HEK293 (cell line): ENCODE data around the gene FNIP1.
A peak's percentile ranks its signal among the peaks of the same experiment; 100 is the strongest.

Experiments
- CTCF ChIA-PET: fragments of 350-600 bp; formaldehyde crosslinking; extraction: SDS; loops from one replicate; lab custom pipeline; 2021; ENCODE audit warnings: antibody characterized with exemption; lab: Yijun Ruan, JAX
- POLR2A ChIA-PET: fragments of 300-600 bp; formaldehyde crosslinking; extraction: SDS; loops from one replicate; lab custom pipeline; 2020; ENCODE audit warnings: antibody characterized with exemption, inconsistent platforms; lab: Yijun Ruan, JAX
- H3K27ac ChIP-seq: fragments of 200-500 bp; sonication (Bioruptor generic); 2 replicates; pipeline ENCODE4 v1.5.1; 2014; ENCODE audit warnings: low read depth, low read length, control low read depth, inconsistent platforms; ENCODE audit errors: extremely low read depth
- H3K36me3 ChIP-seq, 2 experiments: fragments of 200-500 bp in 1 of 2; sonication (Bioruptor generic) in 1 of 2; 1 replicate in 1 of 2; 2 replicates in 1 of 2; pipeline ENCODE4 v1.5.1; 2014 to 2017; ENCODE audit warnings: inconsistent platforms in 2 of 2, low read length in 2 of 2; ENCODE audit not compliant: control insufficient read depth in 2 of 2, insufficient read depth in 1 of 2
- H3K4me1 ChIP-seq: fragments of 200-500 bp; sonication (Bioruptor generic); 2 replicates; pipeline ENCODE4 v1.5.1; 2014; ENCODE audit warnings: mild to moderate bottlenecking, low read length, inconsistent platforms; ENCODE audit not compliant: control insufficient read depth, insufficient read depth
- H3K4me3 ChIP-seq: 2 replicates; pipeline ENCODE4 v1.5.1; 2011; ENCODE audit warnings: low read depth, mild to moderate bottlenecking, control low read depth, low read length, moderate library complexity
- H3K9me3 ChIP-seq: fragments of 200-500 bp; sonication (Bioruptor generic); 2 replicates; pipeline ENCODE4 v1.5.1; 2014; ENCODE audit warnings: low read depth, low read length, inconsistent platforms; ENCODE audit not compliant: control insufficient read depth, insufficient read depth
- ELK4 ChIP-seq: IDR thresholded peaks from 2 replicates; pipeline ENCODE4 v1.6.1; 2011; ENCODE audit warnings: mild to moderate bottlenecking, low read depth, low read length, borderline replicate concordance
- GLI4 ChIP-seq: fragments of 450-650 bp; formaldehyde crosslinking; IDR thresholded peaks from 2 replicates; pipeline ENCODE4 v1.5.1; 2016; ENCODE audit warnings: missing biosample characterization, missing genetic modification characterization
- HOXC10 ChIP-seq: sonication (generic); formaldehyde crosslinking; IDR thresholded peaks from 2 replicates; pipeline ENCODE4 v1.8.1; 2023; ENCODE audit warnings: mild to moderate bottlenecking, missing genetic modification reagents
- KLF8 ChIP-seq: fragments of 450-650 bp; formaldehyde crosslinking; IDR thresholded peaks from 2 replicates; pipeline ENCODE4 v1.5.1; 2016; ENCODE audit warnings: missing biosample characterization, missing genetic modification characterization
- KLF9 ChIP-seq: fragments of 450-650 bp; formaldehyde crosslinking; IDR thresholded peaks from 2 replicates; pipeline ENCODE4 v1.5.1; 2016; ENCODE audit warnings: missing biosample characterization, missing genetic modification characterization, low read depth
- SP7 ChIP-seq: fragments of 450-650 bp; formaldehyde crosslinking; IDR thresholded peaks from 2 replicates; pipeline ENCODE4 v1.5.1; 2016; ENCODE audit warnings: missing biosample characterization, missing genetic modification characterization
- ZBTB6 ChIP-seq: fragments of 450-650 bp; formaldehyde crosslinking; IDR thresholded peaks from 2 replicates; pipeline ENCODE4 v1.5.1; 2017; ENCODE audit warnings: missing biosample characterization, missing genetic modification characterization
- ZFP69B ChIP-seq: fragments of 450-650 bp; formaldehyde crosslinking; IDR thresholded peaks from 2 replicates; pipeline ENCODE4 v1.5.1; 2016; ENCODE audit warnings: missing biosample characterization, missing genetic modification characterization
- ZNF114 ChIP-seq: fragments of 450-650 bp; formaldehyde crosslinking; IDR thresholded peaks from 2 replicates; pipeline ENCODE4 v1.5.0; 2017; ENCODE audit warnings: missing biosample characterization, missing genetic modification characterization
- ZNF341 ChIP-seq: fragments of 450-650 bp; formaldehyde crosslinking; IDR thresholded peaks from 2 replicates; pipeline ENCODE4; 2016; ENCODE audit warnings: low read depth, missing biosample characterization, missing genetic modification characterization
- ZNF354C ChIP-seq: fragments of 450-650 bp; formaldehyde crosslinking; IDR thresholded peaks from 2 replicates; pipeline ENCODE4 v1.5.1; 2016; ENCODE audit warnings: missing biosample characterization, missing genetic modification characterization, low read depth, borderline replicate concordance
- ZNF394 ChIP-seq: fragments of 450-650 bp; formaldehyde crosslinking; IDR thresholded peaks from 2 replicates; pipeline ENCODE4 v1.5.1; 2016; ENCODE audit warnings: missing biosample characterization, missing genetic modification characterization, mild to moderate bottlenecking, moderate library complexity, borderline replicate concordance
- ZNF404 ChIP-seq: fragments of 450-650 bp; formaldehyde crosslinking; IDR thresholded peaks from 2 replicates; pipeline ENCODE4 v1.5.1; 2017; ENCODE audit warnings: missing biosample characterization, missing genetic modification characterization
- ZNF449 ChIP-seq: fragments of 450-650 bp; formaldehyde crosslinking; IDR thresholded peaks from 2 replicates; pipeline ENCODE4 v1.5.1; 2017; ENCODE audit warnings: missing biosample characterization, mild to moderate bottlenecking, missing genetic modification characterization, moderate library complexity
- ZNF596 ChIP-seq: fragments of 450-650 bp; IDR thresholded peaks from 2 replicates; pipeline ENCODE4 v1.5.0; 2018; ENCODE audit warnings: missing biosample characterization, mild to moderate bottlenecking, missing genetic modification characterization, moderate library complexity
- ZNF639 ChIP-seq: fragments of 450-650 bp; formaldehyde crosslinking; IDR thresholded peaks from 2 replicates; pipeline ENCODE4 v1.5.1; 2016; ENCODE audit warnings: missing biosample characterization, missing genetic modification characterization
- ZNF660 ChIP-seq: fragments of 450-650 bp; IDR thresholded peaks from 2 replicates; pipeline ENCODE4 v1.5.1; 2018; ENCODE audit warnings: missing biosample characterization, mild to moderate bottlenecking, missing genetic modification characterization
- ZNF670 ChIP-seq: fragments of 450-650 bp; formaldehyde crosslinking; IDR thresholded peaks from 2 replicates; pipeline ENCODE4 v1.5.1; 2016; ENCODE audit warnings: missing biosample characterization, missing genetic modification characterization, low read depth
- ZNF692 ChIP-seq: fragments of 450-650 bp; formaldehyde crosslinking; IDR thresholded peaks from 2 replicates; pipeline ENCODE4 v1.5.1; 2016; ENCODE audit warnings: missing biosample characterization, missing genetic modification characterization
- ZNF791 ChIP-seq: fragments of 450-650 bp; formaldehyde crosslinking; IDR thresholded peaks from 2 replicates; pipeline ENCODE4 v1.5.1; 2016; ENCODE audit warnings: missing biosample characterization, missing genetic modification characterization
- ZSCAN16 ChIP-seq: fragments of 450-650 bp; formaldehyde crosslinking; IDR thresholded peaks from 2 replicates; pipeline ENCODE4 v1.5.1; 2016; ENCODE audit warnings: missing biosample characterization, missing genetic modification characterization
- ZXDB ChIP-seq: fragments of 450-650 bp; formaldehyde crosslinking; IDR thresholded peaks from 2 replicates; pipeline ENCODE4 v1.5.1; 2016; ENCODE audit warnings: missing biosample characterization, missing genetic modification characterization
- TF ChIP-seq, protein P1 (sequence below): fragments of 450-650 bp; formaldehyde crosslinking; IDR thresholded peaks from 2 replicates; pipeline ENCODE4 v1.5.1; 2016; ENCODE audit warnings: missing biosample characterization, missing genetic modification characterization, low read depth
- TF ChIP-seq, protein P2 (sequence below): fragments of 450-650 bp; formaldehyde crosslinking; IDR thresholded peaks from 2 replicates; pipeline ENCODE4 v1.5.1; 2016; ENCODE audit warnings: missing biosample characterization, missing genetic modification characterization
- TF ChIP-seq, protein P3 (sequence below): fragments of 450-650 bp; formaldehyde crosslinking; IDR thresholded peaks from 2 replicates; pipeline ENCODE4 v1.5.1; 2016; ENCODE audit warnings: missing biosample characterization, missing genetic modification characterization

Gene FNIP1

GRCh38 chr5:131634996-131635683, 161.7 kb downstream of the FNIP1 start, which contains the start of gene RAPGEF6 (continued):
- no peak for TF ChIP-seq ZBTB6 (tag by site-specific recombination)
- no peak for TF ChIP-seq ZNF394 (tag by site-specific recombination)
- TF ChIP-seq ZNF791 (tag by site-specific recombination) = no peak
- TF ChIP-seq ZNF692 (tag by site-specific recombination) = 0 out of 2 replicates have a peak, but pooled peaks have one; percentile 22
- no peak for TF ChIP-seq ZNF670
- TF ChIP-seq, protein P1, sequence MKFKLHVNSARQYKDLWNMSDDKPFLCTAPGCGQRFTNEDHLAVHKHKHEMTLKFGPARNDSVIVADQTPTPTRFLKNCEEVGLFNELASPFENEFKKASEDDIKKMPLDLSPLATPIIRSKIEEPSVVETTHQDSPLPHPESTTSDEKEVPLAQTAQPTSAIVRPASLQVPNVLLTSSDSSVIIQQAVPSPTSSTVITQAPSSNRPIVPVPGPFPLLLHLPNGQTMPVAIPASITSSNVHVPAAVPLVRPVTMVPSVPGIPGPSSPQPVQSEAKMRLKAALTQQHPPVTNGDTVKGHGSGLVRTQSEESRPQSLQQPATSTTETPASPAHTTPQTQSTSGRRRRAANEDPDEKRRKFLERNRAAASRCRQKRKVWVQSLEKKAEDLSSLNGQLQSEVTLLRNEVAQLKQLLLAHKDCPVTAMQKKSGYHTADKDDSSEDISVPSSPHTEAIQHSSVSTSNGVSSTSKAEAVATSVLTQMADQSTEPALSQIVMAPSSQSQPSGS (tag by site-specific recombination) = no peak
- TF ChIP-seq HOXC10 (CRISPR knock-in tag) = no peak
- TF ChIP-seq ZNF449 (tag by site-specific recombination) = no peak; the same call in 1 of the 2 replicates
- no peak for TF ChIP-seq ZNF354C (tag by site-specific recombination)
- TF ChIP-seq ELK4 = 0 out of 2 replicates have a peak, but pooled peaks have one; percentile 69
- TF ChIP-seq ZNF341 = peak; percentile 88
- no peak for TF ChIP-seq ZFP69B (tag by site-specific recombination)
- TF ChIP-seq SP7 = peak; percentile 51; the same call in 1 of the 2 replicates
- no peak for TF ChIP-seq ZNF404 (tag by site-specific recombination)

- no peaks in the 10 kb centered on the region for H3K9me3 ChIP-seq
- no peaks in the 10 kb centered on the region; a peak in 1 of 3 replicates for H3K36me3 ChIP-seq
- POLR2A ChIA-PET = no interaction called here
- CTCF ChIA-PET = no interaction called here
- H3K27ac ChIP-seq = peak overlapping the region; percentile 88
- H3K4me1 ChIP-seq = peaks cover 14% of the 10 kb centered on the region
- H3K4me3 ChIP-seq = peak overlapping the region; percentile 75
- TF ChIP-seq ZNF596 (tag by site-specific recombination) (no peak), ZSCAN16 (no peak), KLF9 (tag by site-specific recombination) (no peak), ZNF660 (tag by site-specific recombination) (peak; percentile 26; the same call in 1 of the 2 replicates), ZNF114 (no peak), ZNF639 (tag by site-specific recombination) (no peak), GLI4 (tag by site-specific recombination) (peak; percentile 51; the same call in 1 of the 2 replicates), ZXDB (no peak), KLF8 (tag by site-specific recombination) (no peak)
- TF ChIP-seq, protein P2, sequence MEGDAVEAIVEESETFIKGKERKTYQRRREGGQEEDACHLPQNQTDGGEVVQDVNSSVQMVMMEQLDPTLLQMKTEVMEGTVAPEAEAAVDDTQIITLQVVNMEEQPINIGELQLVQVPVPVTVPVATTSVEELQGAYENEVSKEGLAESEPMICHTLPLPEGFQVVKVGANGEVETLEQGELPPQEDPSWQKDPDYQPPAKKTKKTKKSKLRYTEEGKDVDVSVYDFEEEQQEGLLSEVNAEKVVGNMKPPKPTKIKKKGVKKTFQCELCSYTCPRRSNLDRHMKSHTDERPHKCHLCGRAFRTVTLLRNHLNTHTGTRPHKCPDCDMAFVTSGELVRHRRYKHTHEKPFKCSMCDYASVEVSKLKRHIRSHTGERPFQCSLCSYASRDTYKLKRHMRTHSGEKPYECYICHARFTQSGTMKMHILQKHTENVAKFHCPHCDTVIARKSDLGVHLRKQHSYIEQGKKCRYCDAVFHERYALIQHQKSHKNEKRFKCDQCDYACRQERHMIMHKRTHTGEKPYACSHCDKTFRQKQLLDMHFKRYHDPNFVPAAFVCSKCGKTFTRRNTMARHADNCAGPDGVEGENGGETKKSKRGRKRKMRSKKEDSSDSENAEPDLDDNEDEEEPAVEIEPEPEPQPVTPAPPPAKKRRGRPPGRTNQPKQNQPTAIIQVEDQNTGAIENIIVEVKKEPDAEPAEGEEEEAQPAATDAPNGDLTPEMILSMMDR (tag by site-specific recombination) = peak; percentile 73
- TF ChIP-seq, protein P3, sequence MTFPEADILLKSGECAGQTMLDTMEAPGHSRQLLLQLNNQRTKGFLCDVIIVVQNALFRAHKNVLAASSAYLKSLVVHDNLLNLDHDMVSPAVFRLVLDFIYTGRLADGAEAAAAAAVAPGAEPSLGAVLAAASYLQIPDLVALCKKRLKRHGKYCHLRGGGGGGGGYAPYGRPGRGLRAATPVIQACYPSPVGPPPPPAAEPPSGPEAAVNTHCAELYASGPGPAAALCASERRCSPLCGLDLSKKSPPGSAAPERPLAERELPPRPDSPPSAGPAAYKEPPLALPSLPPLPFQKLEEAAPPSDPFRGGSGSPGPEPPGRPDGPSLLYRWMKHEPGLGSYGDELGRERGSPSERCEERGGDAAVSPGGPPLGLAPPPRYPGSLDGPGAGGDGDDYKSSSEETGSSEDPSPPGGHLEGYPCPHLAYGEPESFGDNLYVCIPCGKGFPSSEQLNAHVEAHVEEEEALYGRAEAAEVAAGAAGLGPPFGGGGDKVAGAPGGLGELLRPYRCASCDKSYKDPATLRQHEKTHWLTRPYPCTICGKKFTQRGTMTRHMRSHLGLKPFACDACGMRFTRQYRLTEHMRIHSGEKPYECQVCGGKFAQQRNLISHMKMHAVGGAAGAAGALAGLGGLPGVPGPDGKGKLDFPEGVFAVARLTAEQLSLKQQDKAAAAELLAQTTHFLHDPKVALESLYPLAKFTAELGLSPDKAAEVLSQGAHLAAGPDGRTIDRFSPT (tag by site-specific recombination) = 0 out of 2 replicates have a peak, but pooled peaks have one; percentile 17
These were observed 162.2 kb downstream of the FNIP1 start for GRCh38 chr5:131634666-131634995.
